Esophagus squamous epithelium (tissue), 5 donors: ENCODE data around the gene PPL. TPM values are rescaled to one million over a fixed set of nuclear protein-coding genes. Genes with fewer than 3 reads are reported as not detected.

Experiments
- DNase-seq: peaks from one replicate; lab custom pipeline; 2025; lab: John Stamatoyannopoulos, UW
- H3K27ac ChIP-seq, 4 donors: fragments of 200-600 bp; sonication (generic); one replicate each; pipeline ENCODE4 v1.5.1; 2016 to 2019; ENCODE audit warnings: mild to moderate bottlenecking in 1 of 4
- H3K27me3 ChIP-seq, 4 donors: fragments of 200-600 bp; sonication (generic); 1 replicate in 3 of 4; 2 replicates in 1 of 4; pipeline versions ENCODE4 v1.5.1 to v1.6.0; 2017 to 2021; ENCODE audit warnings: antibody characterized with exemption in 1 of 4
- H3K36me3 ChIP-seq, 3 donors: fragments of 200-600 bp; sonication (generic); one replicate each; pipeline ENCODE4 v1.5.1; 2016 to 2019
- H3K4me1 ChIP-seq, 3 donors: fragments of 200-600 bp; sonication (generic); one replicate each; pipeline ENCODE4 v1.5.1; 2017 to 2019
- H3K4me3 ChIP-seq, 4 donors: fragments of 200-600 bp; sonication (generic); 1 replicate in 3 of 4; 2 replicates in 1 of 4; pipeline ENCODE4 v1.5.1; 2016 to 2019; ENCODE audit warnings: mild to moderate bottlenecking in 2 of 4, moderate library complexity in 1 of 4
- H3K9me3 ChIP-seq, 3 donors: fragments of 200-600 bp; sonication (generic); one replicate each; pipeline ENCODE4 v1.5.1; 2016 to 2019
- POLR2A ChIP-seq, 4 donors: fragments of 450-650 bp; IDR thresholded peaks; one replicate each; pipeline ENCODE4 v1.6.1; 2017; ENCODE audit warnings: antibody characterized with exemption in 4 of 4, mild to moderate bottlenecking in 4 of 4, moderate library complexity in 3 of 4
- WGBS, 2 donors: methylation state at CpG; one replicate each; pipeline ENCODE4 v1.1.5; 2018; 5-methylcytosine and 5-hydroxymethylcytosine counted together
- intact Hi-C: fragments of 100-400 bp; cut with DNase I; formaldehyde crosslinking; loops from one replicate; pipeline ENCODE4 v1.15.0; 2022
- total RNA-seq, 4 donors: library from RNA; depleted of rRNA; stranded (reverse); fragments of >200 nt; gene quantifications; one replicate each; pipeline ENCODE4 v1.1.0, GENCODE V29; 2016
- TF ChIP-seq, protein P1 (sequence below), 6 experiments: fragments of 450-650 bp in 4 of 6; fragments of 200-600 bp in 2 of 6; sonication (generic) in 2 of 6; IDR thresholded peaks; one replicate each; pipeline ENCODE4 v1.5.1; 2016 to 2019; ENCODE audit warnings: antibody characterized with exemption in 6 of 6, mild to moderate bottlenecking in 4 of 6, moderate library complexity in 4 of 6
- donor health status: DM: yes; HTN: yes; CAD: no.

PPL gene
- total RNA-seq, 4 donors from 2014 or later: 504 to 1,677 (median 860) TPM

GRCh38 chr16:4922721-4923342 is 14.1 kb downstream of the PPL start:
- TF ChIP-seq POLR2A (IDR thresholded peaks at IDR 0.05): peak in 1 of 4 donors; percentile 13
- TF ChIP-seq, protein P1, sequence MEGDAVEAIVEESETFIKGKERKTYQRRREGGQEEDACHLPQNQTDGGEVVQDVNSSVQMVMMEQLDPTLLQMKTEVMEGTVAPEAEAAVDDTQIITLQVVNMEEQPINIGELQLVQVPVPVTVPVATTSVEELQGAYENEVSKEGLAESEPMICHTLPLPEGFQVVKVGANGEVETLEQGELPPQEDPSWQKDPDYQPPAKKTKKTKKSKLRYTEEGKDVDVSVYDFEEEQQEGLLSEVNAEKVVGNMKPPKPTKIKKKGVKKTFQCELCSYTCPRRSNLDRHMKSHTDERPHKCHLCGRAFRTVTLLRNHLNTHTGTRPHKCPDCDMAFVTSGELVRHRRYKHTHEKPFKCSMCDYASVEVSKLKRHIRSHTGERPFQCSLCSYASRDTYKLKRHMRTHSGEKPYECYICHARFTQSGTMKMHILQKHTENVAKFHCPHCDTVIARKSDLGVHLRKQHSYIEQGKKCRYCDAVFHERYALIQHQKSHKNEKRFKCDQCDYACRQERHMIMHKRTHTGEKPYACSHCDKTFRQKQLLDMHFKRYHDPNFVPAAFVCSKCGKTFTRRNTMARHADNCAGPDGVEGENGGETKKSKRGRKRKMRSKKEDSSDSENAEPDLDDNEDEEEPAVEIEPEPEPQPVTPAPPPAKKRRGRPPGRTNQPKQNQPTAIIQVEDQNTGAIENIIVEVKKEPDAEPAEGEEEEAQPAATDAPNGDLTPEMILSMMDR (IDR thresholded peaks at IDR 0.05): peak in 3 of 6 experiments; percentile 8 to 44 (median 12)
- Histone ChIP-seq H3K27me3 (no peaks in the 10 kb centered on the region), H3K4me1 (peaks cover 33 to 94% (median 61%) of the 10 kb centered on the region in 3 donors), H3K27ac (peak overlapping the region; percentile 83 to 97 (median 90)), H3K36me3 (peaks cover 0 to 35% (median 3%) of the 10 kb centered on the region in 3 donors), H3K4me3 (peak overlapping the region in 2 of 4 donors; percentile 14 to 22), H3K9me3 (peaks cover 0 to 4% (median 0%) of the 10 kb centered on the region in 3 donors)
- intact Hi-C loops: no loop called here
- no peak for DNase-seq
- 33 to 37% methylated on average over 17 to 18 of the region's 18 CpGs for WGBS, 2 donors

DNA sequence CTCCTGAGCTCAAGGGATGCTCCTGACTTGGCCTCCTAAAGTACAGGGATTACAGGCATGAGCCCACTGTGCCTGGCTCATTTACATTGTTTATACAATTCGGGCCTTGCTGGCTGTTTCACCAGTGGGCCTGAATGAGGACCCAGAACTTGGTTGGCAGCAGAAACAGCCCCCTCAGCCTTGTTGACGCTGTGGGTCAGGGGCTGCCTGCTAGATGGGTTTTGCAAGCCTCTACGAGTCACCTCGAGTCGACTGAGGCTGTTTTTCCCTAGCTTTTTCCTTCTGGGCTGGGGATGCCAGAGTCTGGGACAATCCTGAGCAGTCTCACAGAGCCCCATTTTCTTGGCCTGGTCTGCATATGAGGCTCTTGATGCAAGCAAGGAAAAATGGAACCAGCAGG is 16.1 kb downstream of the PPL start:
- 40% methylated on average over 3 of the region's 5 CpGs; no CpG with 5 or more reads in 1 of the 2 donors for WGBS, 2 donors
- Histone ChIP-seq H3K9me3 (no peaks in the 10 kb centered on the region), H3K27ac (peak overlapping the region; percentile 69 to 97 (median 90)), H3K4me3 (no peak overlapping the region), H3K4me1 (peaks cover 31 to 99% (median 66%) of the 10 kb centered on the region in 3 donors), H3K36me3 (peaks cover 0 to 38% (median 3%) of the 10 kb centered on the region in 3 donors), H3K27me3 (no peaks in the 10 kb centered on the region)
- intact Hi-C loops: no loop called here
- TF ChIP-seq, protein P1 (IDR thresholded peaks at IDR 0.05): no peak
- no peak for TF ChIP-seq POLR2A (IDR thresholded peaks at IDR 0.05)
- no peak for DNase-seq

DNA sequence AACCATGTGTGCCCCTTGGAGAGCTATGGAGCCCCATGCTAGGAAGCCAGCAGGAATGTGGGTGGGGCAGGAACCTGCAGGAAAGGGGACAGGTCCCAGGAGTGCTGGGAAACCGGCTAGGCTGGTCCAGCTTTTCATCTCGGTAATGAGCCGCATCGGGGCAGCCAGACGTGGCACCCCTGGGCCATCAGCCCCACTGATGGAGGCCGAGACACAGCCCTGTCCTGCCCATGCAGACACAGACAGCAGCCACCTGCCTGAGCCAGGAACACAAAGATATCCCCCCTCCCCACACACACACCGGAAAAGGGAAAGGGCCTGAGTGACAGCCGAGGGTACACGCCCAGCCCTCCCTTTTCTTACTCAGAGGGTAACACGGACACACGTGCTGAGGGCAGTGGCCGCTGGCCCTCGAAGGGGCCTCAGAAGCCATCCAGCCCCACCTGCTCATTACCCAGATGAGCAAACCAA is 18.1 kb downstream of the PPL start:
- Histone ChIP-seq H3K27ac (peak overlapping the region; percentile 72 to 97 (median 90)), H3K36me3 (peaks cover 1 to 57% (median 6%) of the 10 kb centered on the region in 3 donors), H3K4me3 (no peak overlapping the region), H3K9me3 (no peaks in the 10 kb centered on the region), H3K4me1 (peaks cover 15 to 98% (median 45%) of the 10 kb centered on the region in 3 donors), H3K27me3 (no peaks in the 10 kb centered on the region)
- no peak for DNase-seq
- TF ChIP-seq POLR2A (IDR thresholded peaks at IDR 0.05): no peak
- TF ChIP-seq, protein P1 (IDR thresholded peaks at IDR 0.05): no peak
- WGBS, 2 donors: 15 to 28% methylated on average over 4 of the region's 13 CpGs
- intact Hi-C loops: no loop called here

GRCh38 chr16:4917117-4917516 is 19.8 kb downstream of the PPL start:
- no peaks in the 10 kb centered on the region for H3K9me3 ChIP-seq
- TF ChIP-seq, protein P1 (IDR thresholded peaks at IDR 0.05): no peak
- no peak for TF ChIP-seq POLR2A (IDR thresholded peaks at IDR 0.05)
- H3K27ac ChIP-seq: peak overlapping the region; percentile 69 to 97 (median 84)
- peaks cover 11 to 94% (median 28%) of the 10 kb centered on the region in 3 donors for H3K4me1 ChIP-seq
- DNase-seq: no peak
- H3K36me3 ChIP-seq: peaks cover 5 to 67% (median 8%) of the 10 kb centered on the region in 3 donors
- no peak overlapping the region for H3K4me3 ChIP-seq
- intact Hi-C loops: no loop called here
- WGBS, 2 donors: 34 to 37% methylated on average over 4 of the region's 4 CpGs
- H3K27me3 ChIP-seq: no peaks in the 10 kb centered on the region

GRCh38 chr16:4915226-4915761 is 21.7 kb downstream of the PPL start:
- TF ChIP-seq, protein P1 (IDR thresholded peaks at IDR 0.05): no peak
- TF ChIP-seq POLR2A (IDR thresholded peaks at IDR 0.05): no peak
- H3K4me1 ChIP-seq: peaks cover 11 to 89% (median 27%) of the 10 kb centered on the region in 3 donors
- 74 to 80% methylated on average over 7 to 10 of the region's 11 CpGs for WGBS, 2 donors
- H3K27ac ChIP-seq: peak overlapping the region; percentile 12 to 97 (median 79)
- peaks cover 5 to 69% (median 8%) of the 10 kb centered on the region in 3 donors for H3K36me3 ChIP-seq
- no peak for DNase-seq
- intact Hi-C loops: no loop called here
- H3K27me3 ChIP-seq: no peaks in the 10 kb centered on the region
- H3K4me3 ChIP-seq: no peak overlapping the region
- no peaks in the 10 kb centered on the region for H3K9me3 ChIP-seq
